DND-41 (cell line): ENCODE results near the gene PPP3CA.

ENCODE experiments used
- CTCF ChIP-seq: IDR thresholded peaks from 2 replicates; pipeline ENCODE4 v1.5.1; 2012; ENCODE audit warnings: borderline replicate concordance, low read length, moderate library complexity, mild to moderate bottlenecking; ENCODE audit not compliant: poor library complexity, severe bottlenecking; ENCODE audit errors: extremely low read depth
- EZH2 ChIP-seq: IDR thresholded peaks from 3 replicates; pipeline ENCODE4 v1.6.1; 2012; ENCODE audit warnings: borderline replicate concordance, low read depth, mild to moderate bottlenecking, moderate library complexity, low read length, inconsistent platforms; ENCODE audit not compliant: severe bottlenecking

- TF ChIP-seq CTCF (no peak), EZH2 (no peak)
Measured at GRCh38 chr4:101367201-101367600, 19.9 kb upstream of the PPP3CA start.
